Right lobe of liver (tissue), 6 donors: ENCODE data around the gene MC2R. TPM values are rescaled to one million over a fixed set of nuclear protein-coding genes. Genes with fewer than 3 reads are reported as not detected.

Experiments
- ATAC-seq, 4 donors: fragments of 200-7000 bp; cut with Tn5 transposase; one replicate each; pipeline ENCODE4 v1.9.1; 2020; ENCODE audit warnings: mild to moderate bottlenecking in 4 of 4, moderate library complexity in 4 of 4
- DNase-seq, 3 donors: peaks; one replicate each; pipeline ENCODE4 v3.0.0-alpha.2; 2020
- H3K27ac ChIP-seq, 3 donors: fragments of 200-600 bp; one replicate each; pipeline ENCODE4 v1.8.0; 2022
- H3K27me3 ChIP-seq, 2 donors: fragments of 200-600 bp; one replicate each; pipeline ENCODE4 v1.8.0; 2022
- H3K36me3 ChIP-seq, 4 donors: fragments of 200-600 bp; sonication (generic) in 1 of 4; one replicate each; pipeline versions ENCODE4 v1.5.1 to v1.8.0; 2017 to 2022; ENCODE audit warnings: control low read depth in 1 of 4
- H3K4me1 ChIP-seq, 4 donors: fragments of 200-600 bp; sonication (generic) in 1 of 4; one replicate each; pipeline versions ENCODE4 v1.5.1 to v1.8.0; 2017 to 2022; ENCODE audit warnings: control low read depth in 1 of 4
- H3K4me3 ChIP-seq, 3 donors: fragments of 200-600 bp; one replicate each; pipeline ENCODE4 v1.8.0; 2022
- H3K9me3 ChIP-seq, 4 donors: fragments of 200-600 bp; sonication (generic) in 1 of 4; one replicate each; pipeline versions ENCODE4 v1.5.1 to v1.8.0; 2017 to 2022; ENCODE audit warnings: control low read depth in 1 of 4
- POLR2A ChIP-seq: fragments of 450-650 bp; IDR thresholded peaks from one replicate; pipeline ENCODE4 v1.6.1; 2017; ENCODE audit warnings: antibody characterized with exemption, mild to moderate bottlenecking
- WGBS: methylation state at CpG from one replicate; pipeline ENCODE4 v1.1.6; 2018; ENCODE audit warnings: low coverage, low lambda C conversion rate; ENCODE audit not compliant: insufficient coverage; ENCODE audit errors: missing lambda C conversion rate; 5-methylcytosine and 5-hydroxymethylcytosine counted together
- intact Hi-C, 2 donors: fragments of 100-400 bp; cut with DNase I; formaldehyde crosslinking; loops; one replicate each; pipeline versions ENCODE4 v1.11.2 to v1.14.1; 2022
- total RNA-seq, 6 experiments: library from RNA; depleted of rRNA in 2 of 6; stranded (reverse); fragments of >200 nt in 2 of 6; fragmentation: NEBNext Ultra II Directional in 3 of 6; extraction: Animal tissue kit (Norgen Biotek cat#: 25700) in 3 of 6; gene quantifications; one replicate each; pipeline versions ENCODE4 v1.1.0 to v1.2.4, GENCODE V29; 2016 to 2023
- TF ChIP-seq, protein P1 (sequence below), 4 donors: fragments of 200-600 bp in 3 of 4; fragments of 450-650 bp in 1 of 4; IDR thresholded peaks; one replicate each; pipeline versions ENCODE4 v1.5.1 to v1.8.0; 2016 to 2022; ENCODE audit warnings: antibody characterized with exemption in 4 of 4, mild to moderate bottlenecking in 2 of 4
- donor health status: DM: no; HTN: yes; CAD: no.
- donor health status: DM: no; HTN: no; CAD: no.
- donor health status: DM: no; HTN: no; CAD: no.
- donor health status: DM: no; HTN: yes; CAD: no.
- donor health status: DM: no; HTN: yes; CAD: no.

MC2R gene
- total RNA-seq, 6 experiments from 2014 or later = 0.04 TPM; not detected in 5

DNA sequence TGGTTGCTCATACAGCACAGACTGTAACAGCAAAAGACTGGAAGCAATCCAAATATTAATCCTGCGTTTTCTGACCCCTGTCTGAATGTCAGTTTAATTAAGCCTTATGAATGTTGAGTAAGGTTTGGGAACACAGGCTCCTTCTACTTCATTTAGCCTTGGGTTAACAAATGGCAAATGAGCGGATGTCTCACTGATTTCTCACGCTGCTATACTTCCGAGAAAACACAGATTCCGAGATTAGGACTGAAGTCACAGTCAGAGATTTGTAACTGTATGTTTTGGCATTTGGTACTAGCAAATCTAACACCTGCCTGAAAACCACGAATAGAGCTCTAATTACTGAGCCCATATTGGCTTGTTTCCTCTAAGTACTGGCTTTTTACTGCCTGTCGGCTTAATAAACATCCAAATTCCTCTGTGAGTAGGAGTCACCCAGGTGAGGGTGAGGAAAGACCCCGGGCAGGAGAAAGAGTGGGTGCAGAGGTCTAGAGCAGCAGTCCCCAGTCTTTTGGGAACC lies 80.8 kb downstream of the MC2R start:
- Histone ChIP-seq H3K4me1 (no peaks in the 10 kb centered on the region), H3K27me3 (no peaks in the 10 kb centered on the region), H3K27ac (no peak overlapping the region), H3K9me3 (no peaks in the 10 kb centered on the region), H3K4me3 (no peak overlapping the region), H3K36me3 (no peaks in the 10 kb centered on the region)
- ATAC-seq (no peak), DNase-seq (no peak)
- 39% methylated on average over 8 of the region's 8 CpGs for WGBS
- intact Hi-C loops = no loop called here
- TF ChIP-seq, protein P1, sequence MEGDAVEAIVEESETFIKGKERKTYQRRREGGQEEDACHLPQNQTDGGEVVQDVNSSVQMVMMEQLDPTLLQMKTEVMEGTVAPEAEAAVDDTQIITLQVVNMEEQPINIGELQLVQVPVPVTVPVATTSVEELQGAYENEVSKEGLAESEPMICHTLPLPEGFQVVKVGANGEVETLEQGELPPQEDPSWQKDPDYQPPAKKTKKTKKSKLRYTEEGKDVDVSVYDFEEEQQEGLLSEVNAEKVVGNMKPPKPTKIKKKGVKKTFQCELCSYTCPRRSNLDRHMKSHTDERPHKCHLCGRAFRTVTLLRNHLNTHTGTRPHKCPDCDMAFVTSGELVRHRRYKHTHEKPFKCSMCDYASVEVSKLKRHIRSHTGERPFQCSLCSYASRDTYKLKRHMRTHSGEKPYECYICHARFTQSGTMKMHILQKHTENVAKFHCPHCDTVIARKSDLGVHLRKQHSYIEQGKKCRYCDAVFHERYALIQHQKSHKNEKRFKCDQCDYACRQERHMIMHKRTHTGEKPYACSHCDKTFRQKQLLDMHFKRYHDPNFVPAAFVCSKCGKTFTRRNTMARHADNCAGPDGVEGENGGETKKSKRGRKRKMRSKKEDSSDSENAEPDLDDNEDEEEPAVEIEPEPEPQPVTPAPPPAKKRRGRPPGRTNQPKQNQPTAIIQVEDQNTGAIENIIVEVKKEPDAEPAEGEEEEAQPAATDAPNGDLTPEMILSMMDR (IDR thresholded peaks at IDR 0.05) = no peak
- TF ChIP-seq POLR2A = no peak

Other genes starting within 250 kb of the MC2R start
- 10 to 100 TPM in 5 of 6 experiments, 1 to 10 TPM in 1; 9.3 to 21.9 (median 11.8) TPM for gene FAM210A, start 189.0 kb downstream of the MC2R start, total RNA-seq
- 10 to 100 TPM in 1 of 6 experiments, 1 to 10 TPM in 5; 7.4 to 20.4 (median 9.0) TPM for gene RNMT, start 188.9 kb downstream of the MC2R start, total RNA-seq
- not detected for gene MC5R, start 91.4 kb downstream of the MC2R start, total RNA-seq
- gene ZNF519, start 216.9 kb upstream of the MC2R start, total RNA-seq = 1 to 10 TPM in 5 of 6 experiments, under 1 TPM in 1; 0.66 to 2.1 (median 1.5) TPM